Stomach smooth muscle (tissue), 2 donors: ENCODE data around the gene CD4.
A peak's percentile ranks its signal among the peaks of the same experiment; 100 is the strongest.

Experiments used
- H3K27ac ChIP-seq: one replicate; pipeline ENCODE4 v1.7.0; 2013; ENCODE audit warnings: mild to moderate bottlenecking, low read length, inconsistent platforms
- H3K27me3 ChIP-seq, 2 donors: one replicate each; pipeline ENCODE4 v1.7.0; 2013; ENCODE audit warnings: low read length in 2 of 2; ENCODE audit not compliant: insufficient read depth in 2 of 2, control insufficient read depth in 1 of 2
- H3K36me3 ChIP-seq, 2 donors: one replicate each; pipeline ENCODE4 v1.7.0; 2013; ENCODE audit warnings: low read length in 2 of 2; ENCODE audit not compliant: control insufficient read depth in 2 of 2, insufficient read depth in 2 of 2
- H3K4me1 ChIP-seq: one replicate; pipeline ENCODE4 v1.7.0; 2013; ENCODE audit warnings: low read length; ENCODE audit not compliant: control insufficient read depth, insufficient read depth
- H3K4me3 ChIP-seq, 2 donors: one replicate each; pipeline ENCODE4 v1.7.0; 2013; ENCODE audit warnings: low read length in 2 of 2
- H3K9ac ChIP-seq, 2 donors: one replicate each; pipeline ENCODE4 v1.7.0; 2013; ENCODE audit warnings: low read length in 2 of 2, mild to moderate bottlenecking in 1 of 2
- H3K9me3 ChIP-seq, 2 donors: one replicate each; pipeline ENCODE4 v1.7.0; 2013; ENCODE audit warnings: low read length in 2 of 2; ENCODE audit not compliant: control insufficient read depth in 2 of 2
- donor health status: healthy.
- donor health status: Pancreatic carcinoma.

Gene CD4

DNA sequence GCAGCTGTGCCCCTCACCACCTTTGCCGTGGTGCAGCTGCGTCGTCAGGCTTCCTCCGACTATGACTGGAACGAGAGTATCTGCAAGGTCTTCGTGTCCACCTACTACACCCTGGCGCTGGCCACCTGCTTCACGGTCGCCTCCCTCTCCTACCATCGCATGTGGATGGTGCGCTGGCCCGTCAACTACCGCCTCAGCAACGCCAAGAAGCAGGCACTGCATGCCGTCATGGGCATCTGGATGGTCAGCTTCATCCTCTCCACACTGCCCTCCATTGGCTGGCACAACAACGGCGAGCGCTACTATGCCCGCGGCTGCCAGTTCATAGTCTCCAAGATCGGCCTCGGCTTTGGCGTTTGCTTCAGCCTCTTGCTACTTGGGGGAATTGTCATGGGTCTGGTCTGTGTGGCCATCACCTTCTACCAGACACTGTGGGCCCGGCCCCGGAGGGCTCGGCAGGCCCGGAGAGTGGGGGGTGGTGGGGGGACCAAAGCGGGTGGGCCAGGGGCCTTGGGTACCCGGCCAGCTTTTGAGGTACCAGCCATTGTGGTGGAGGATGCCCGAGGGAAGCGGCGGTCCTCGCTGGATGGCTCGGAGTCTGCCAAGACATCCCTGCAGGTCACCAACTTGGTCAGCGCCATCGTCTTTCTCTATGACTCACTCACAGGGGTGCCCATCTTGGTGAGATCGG lies 34.9 kb downstream of the CD4 start:
- Histone ChIP-seq H3K9ac (no peak overlapping the region), H3K27me3 (peaks cover 0 to 16% of the 10 kb centered on the region in 2 donors), H3K4me1 (peaks cover 41% of the 10 kb centered on the region)

DNA sequence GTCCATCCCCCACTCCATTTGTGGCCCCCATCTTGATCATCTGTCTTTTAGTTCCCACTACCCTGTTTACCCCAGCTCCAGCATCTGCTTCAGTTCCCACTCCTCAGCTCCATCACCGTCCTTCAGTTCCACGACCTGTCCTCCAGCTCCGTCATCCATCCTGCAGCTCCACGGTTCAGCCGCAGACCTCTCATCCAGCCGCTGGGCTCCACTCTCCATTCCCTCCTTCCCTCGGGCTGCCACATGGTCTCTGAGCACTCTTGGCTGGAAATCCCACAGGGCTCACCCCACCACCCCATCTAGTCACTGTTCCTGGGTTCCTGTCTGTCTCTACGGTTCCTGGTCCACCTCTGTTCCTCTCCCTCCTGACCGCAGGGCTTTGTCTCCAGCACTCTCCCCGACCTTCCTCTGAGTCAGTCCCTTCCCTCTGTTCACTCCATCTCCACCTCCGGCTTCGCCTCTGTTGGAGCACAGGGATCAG lies 35.6 kb downstream of the CD4 start:
- Histone ChIP-seq H3K4me3 (peak overlapping the region in 1 of 2 donors; percentile 59), H3K9ac (peak overlapping the region; percentile 13 to 39), H3K4me1 (peaks cover 47% of the 10 kb centered on the region), H3K27ac (no peak overlapping the region), H3K27me3 (peaks cover 0 to 16% of the 10 kb centered on the region in 2 donors), H3K9me3 (no peaks in the 10 kb centered on the region), H3K36me3 (no peaks in the 10 kb centered on the region)

More for the DNA sequence above, 34.9 kb downstream of the CD4 start:
- H3K9me3 ChIP-seq, result no peaks in the 10 kb centered on the region
- no peaks in the 10 kb centered on the region for H3K36me3 ChIP-seq
- H3K4me3 ChIP-seq, result no peak overlapping the region
- no peak overlapping the region for H3K27ac ChIP-seq

DNA sequence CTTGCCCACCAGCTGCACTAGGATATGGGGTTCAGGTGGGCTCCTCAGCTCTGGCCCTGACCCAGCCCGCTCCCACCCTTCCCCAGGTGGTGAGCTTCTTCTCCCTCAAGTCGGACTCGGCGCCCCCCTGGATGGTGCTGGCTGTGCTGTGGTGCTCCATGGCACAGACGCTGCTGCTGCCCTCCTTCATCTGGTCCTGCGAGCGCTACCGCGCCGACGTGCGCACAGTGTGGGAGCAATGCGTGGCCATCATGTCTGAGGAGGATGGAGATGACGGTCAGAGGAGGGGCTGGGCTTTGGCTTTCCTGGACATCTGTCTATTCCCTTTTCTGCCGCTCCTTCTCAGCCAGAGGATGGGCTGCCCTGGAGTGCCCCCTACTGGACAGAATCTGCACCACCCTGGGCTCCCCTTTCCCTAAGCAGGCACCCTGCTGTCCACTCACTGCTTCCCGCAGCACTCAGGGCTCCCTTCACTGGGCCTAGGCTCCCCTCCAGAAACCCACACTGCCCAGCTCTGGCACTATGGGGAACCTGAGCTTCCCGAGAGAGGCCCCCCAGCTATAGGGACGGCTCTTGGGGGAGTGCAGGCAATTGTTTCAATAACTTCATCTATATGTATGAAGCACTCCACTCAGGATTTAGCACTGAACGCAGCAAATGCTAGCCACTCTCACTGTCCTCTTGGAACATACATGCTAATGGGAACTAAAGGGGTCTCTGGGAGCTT lies 36.2 kb downstream of the CD4 start:
- peak overlapping the region; percentile 13 to 39 for H3K9ac ChIP-seq
- peaks cover 0 to 16% of the 10 kb centered on the region in 2 donors for H3K27me3 ChIP-seq
- no peak overlapping the region for H3K27ac ChIP-seq
- H3K36me3 ChIP-seq, result peaks cover 0 to 2% of the 10 kb centered on the region in 2 donors
- no peaks in the 10 kb centered on the region for H3K9me3 ChIP-seq
- H3K4me3 ChIP-seq, result peak overlapping the region in 1 of 2 donors; percentile 59
- peaks cover 51% of the 10 kb centered on the region for H3K4me1 ChIP-seq

DNA sequence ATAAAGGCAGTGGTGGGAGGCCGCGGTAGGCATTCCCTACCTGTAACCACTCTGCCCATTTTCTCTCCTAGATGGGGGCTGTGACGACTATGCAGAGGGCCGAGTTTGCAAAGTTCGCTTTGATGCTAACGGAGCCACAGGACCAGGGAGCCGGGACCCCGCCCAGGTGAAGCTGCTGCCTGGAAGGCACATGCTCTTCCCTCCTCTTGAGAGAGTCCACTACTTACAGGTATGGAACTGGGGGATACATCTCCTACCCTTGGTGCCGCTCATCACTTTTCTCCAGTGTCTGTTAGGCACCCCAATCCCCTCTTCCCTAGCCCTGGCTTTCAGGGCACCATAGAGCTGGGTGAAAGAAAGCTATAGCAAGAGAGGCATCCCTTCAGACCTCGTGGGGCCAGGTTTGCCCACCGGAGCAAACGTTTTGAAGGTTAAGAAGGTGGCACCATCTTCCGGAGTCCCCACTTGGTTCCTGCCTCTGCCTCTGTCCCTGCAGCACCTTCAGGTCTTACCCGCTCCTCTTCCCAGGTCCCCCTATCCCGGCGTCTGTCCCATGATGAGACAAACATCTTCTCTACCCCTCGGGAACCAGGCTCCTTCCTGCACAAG lies 36.9 kb downstream of the CD4 start:
- H3K27ac ChIP-seq, result no peak overlapping the region
- peaks cover 0 to 5% of the 10 kb centered on the region in 2 donors for H3K36me3 ChIP-seq
- H3K27me3 ChIP-seq, result peaks cover 0 to 13% of the 10 kb centered on the region in 2 donors
- H3K4me1 ChIP-seq, result peaks cover 45% of the 10 kb centered on the region
- no peak overlapping the region for H3K4me3 ChIP-seq
- H3K9me3 ChIP-seq, result no peaks in the 10 kb centered on the region
- H3K9ac ChIP-seq, result no peak overlapping the region

DNA sequence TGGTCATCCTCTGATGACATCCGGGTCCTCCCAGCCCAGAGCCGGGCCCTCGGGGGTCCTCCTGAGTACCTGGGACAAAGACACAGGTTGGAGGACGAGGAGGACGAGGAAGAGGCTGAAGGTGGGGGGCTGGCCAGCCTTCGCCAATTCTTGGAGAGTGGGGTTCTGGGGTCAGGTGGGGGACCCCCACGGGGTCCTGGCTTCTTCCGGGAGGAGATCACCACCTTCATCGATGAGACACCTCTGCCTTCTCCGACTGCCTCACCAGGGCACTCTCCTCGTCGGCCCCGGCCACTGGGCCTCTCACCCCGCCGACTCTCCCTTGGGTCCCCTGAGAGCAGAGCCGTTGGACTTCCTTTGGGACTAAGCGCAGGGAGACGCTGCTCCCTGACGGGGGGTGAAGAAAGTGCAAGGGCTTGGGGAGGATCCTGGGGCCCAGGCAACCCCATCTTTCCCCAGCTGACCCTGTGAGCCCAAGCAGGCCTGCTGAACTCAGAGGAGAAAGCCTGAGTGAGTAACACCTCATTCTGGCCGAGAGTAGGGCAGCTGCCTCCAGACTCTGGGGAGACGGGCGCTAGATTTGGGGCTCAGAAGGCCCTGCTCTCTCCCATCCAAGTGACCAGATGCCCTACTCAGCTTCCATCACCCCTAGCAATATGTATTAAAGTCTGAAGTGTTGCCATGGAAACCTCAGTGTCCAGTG lies 37.6 kb downstream of the CD4 start:
- Histone ChIP-seq H3K4me1 (peaks cover 42% of the 10 kb centered on the region), H3K27me3 (peaks cover 0 to 12% of the 10 kb centered on the region in 2 donors), H3K27ac (peak overlapping the region; percentile 24), H3K9me3 (no peaks in the 10 kb centered on the region), H3K9ac (peak overlapping the region; percentile 13 to 62), H3K4me3 (peak overlapping the region in 1 of 2 donors; percentile 55), H3K36me3 (peaks cover 5 to 9% of the 10 kb centered on the region in 2 donors)

DNA sequence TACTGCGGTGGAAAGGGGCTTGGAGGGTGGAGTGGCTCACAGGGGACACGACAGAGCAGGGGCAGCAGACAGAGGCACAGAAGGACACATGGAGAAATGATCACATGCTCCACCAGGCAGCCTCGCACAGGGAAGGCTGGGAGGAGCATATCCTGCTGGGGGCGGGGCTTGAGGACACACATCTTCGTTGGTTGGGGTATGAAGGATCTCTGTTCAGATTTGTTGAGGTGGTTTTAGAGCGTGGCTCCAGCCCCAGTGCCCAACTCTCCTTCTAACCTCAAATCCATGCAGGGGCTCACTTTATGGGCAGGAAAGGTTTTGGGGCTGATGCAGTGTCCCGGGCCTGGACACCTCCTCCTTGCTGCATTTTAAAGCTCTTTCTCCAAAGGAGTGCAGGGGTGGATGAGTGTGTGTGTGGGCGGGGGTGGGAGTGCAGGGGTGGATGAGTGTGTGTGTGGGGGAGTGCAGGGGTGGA lies 38.1 kb downstream of the CD4 start:
- Histone ChIP-seq H3K9ac (peak overlapping the region; percentile 13 to 62), H3K27ac (peak overlapping the region; percentile 24), H3K36me3 (peaks cover 8 to 12% of the 10 kb centered on the region in 2 donors), H3K27me3 (peaks cover 0 to 7% of the 10 kb centered on the region in 2 donors), H3K4me1 (peaks cover 38% of the 10 kb centered on the region), H3K9me3 (no peaks in the 10 kb centered on the region), H3K4me3 (peak overlapping the region in 1 of 2 donors; percentile 55)

DNA sequence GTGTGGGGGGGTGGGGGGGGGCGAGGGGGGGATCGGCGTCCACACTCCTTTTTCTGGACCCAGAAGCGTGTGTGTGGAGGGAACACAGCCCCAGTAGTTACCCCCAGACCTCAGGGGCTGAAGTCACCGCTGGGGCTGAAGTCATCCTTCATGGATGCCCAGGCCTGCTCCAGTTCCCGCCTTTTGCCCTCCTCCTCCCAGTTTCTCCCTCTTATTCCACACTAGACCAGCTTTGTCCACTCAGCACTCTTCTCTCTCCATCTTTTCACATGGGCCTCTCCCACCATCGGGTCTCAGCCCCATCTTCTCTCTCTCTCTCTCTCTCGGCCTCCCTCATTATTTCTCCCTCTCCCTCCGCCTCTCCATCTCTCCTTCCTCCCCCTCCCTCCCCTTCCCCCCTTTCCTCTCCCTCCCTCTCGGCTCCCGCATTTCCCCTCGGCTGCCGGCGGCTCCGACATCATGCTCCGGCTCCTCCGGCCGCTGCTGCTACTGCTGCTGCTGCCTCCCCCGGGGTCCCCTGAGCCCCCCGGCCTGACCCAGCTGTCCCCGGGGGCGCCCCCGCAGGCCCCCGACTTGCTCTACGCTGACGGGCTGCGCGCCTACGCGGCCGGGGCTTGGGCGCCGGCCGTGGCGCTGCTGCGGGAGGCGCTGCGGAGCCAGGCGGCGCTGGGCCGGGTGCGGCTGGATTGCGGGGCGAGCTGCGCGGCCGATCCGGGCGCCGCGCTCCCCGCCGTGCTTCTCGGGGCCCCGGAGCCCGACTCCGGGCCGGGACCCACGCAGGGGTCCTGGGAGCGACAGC lies 38.9 kb downstream of the CD4 start, which contains the start of gene P3H3:
P3H3 (plus strand) TSS at position 426 of the 799 bp plus-strand sequence; CDS start at position 460, 34 bp downstream.
- H3K36me3 ChIP-seq, result peaks cover 8 to 12% of the 10 kb centered on the region in 2 donors
- peak within 1 kb of the TSS; percentile 85 to 89 for H3K4me3 ChIP-seq
- no peaks in the 10 kb centered on the region for H3K9me3 ChIP-seq
- peak within 1 kb of the TSS; percentile 67 for H3K27ac ChIP-seq
- peak within 1 kb of the TSS; percentile 75 to 79 for H3K9ac ChIP-seq
- H3K4me1 ChIP-seq, result peaks cover 35% of the 10 kb centered on the region
- peaks cover 0 to 3% of the 10 kb centered on the region in 2 donors for H3K27me3 ChIP-seq

DNA sequence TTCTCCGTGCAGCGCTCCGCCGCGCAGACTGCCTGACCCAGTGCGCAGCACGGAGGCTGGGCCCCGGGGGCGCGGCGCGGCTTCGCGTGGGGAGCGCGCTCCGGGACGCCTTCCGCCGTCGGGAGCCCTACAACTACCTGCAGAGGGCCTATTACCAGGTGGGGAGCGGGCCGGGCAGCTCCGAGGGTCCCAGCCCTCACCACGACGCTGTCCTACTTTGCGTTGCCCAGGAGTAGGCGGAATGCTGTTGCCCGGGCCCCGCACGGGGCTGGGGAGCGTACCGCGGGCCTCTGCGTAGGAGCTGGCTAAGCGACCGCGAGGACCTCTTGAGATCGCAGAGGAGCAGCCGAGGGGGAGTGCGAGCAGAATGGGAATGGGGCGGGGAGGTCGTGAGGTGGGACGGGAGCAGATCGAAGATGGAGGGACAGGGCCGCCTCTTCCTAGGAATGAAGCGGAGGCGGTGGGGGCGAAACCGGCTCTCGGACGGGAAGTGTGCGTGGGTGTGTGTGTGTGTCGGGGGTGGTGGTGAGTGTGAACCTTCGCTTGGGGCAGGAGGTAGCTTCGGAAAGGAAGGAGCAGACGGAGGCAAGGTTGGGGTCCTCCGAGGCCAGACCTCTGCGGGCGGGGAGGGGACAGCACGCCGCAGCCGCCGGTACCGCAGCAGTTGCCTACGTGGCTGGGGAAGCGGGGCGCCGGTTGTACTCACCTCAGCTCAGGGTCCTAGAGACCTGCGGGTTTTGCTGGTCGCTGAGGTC lies 39.6 kb downstream of the CD4 start:
- peaks cover 35% of the 10 kb centered on the region for H3K4me1 ChIP-seq
- H3K36me3 ChIP-seq, result peaks cover 12 to 19% of the 10 kb centered on the region in 2 donors
- H3K27ac ChIP-seq, result peak overlapping the region; percentile 67
- H3K27me3 ChIP-seq, result no peaks in the 10 kb centered on the region
- H3K9me3 ChIP-seq, result no peaks in the 10 kb centered on the region
- peak overlapping the region; percentile 85 to 89 for H3K4me3 ChIP-seq
- peak overlapping the region; percentile 75 to 79 for H3K9ac ChIP-seq

DNA sequence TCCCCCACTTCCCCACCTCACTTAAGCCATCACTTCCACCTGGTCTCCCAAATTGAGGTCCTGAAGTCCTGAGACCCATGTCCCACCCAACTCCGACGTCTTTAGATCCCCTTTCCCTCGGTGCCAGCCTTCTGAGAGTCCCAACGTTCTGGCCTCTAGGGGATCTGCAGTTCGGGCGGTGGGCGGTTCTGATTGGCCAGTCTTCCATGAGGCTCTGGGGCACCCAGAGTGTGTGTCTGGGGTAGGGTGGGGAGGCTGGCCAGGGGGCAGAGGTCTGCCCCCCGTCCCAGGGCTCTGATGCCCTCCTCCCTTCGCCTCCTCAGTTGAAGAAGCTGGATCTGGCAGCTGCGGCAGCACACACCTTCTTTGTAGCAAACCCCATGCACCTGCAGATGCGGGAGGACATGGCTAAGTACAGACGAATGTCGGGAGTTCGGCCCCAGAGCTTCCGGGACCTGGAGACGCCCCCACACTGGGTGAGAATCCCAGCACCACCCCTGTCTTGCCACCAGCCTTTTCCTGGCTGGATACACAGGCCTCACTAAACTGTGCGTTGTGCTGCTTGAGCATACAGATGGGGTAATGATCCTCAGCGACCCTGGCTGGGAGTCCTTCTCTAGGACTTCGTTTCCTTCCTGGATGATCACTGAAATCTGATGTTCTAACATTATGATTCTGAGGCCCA lies 40.4 kb downstream of the CD4 start:
- Histone ChIP-seq H3K36me3 (peaks cover 12 to 22% of the 10 kb centered on the region in 2 donors), H3K9ac (peak overlapping the region; percentile 75 to 79), H3K4me1 (peaks cover 34% of the 10 kb centered on the region), H3K9me3 (no peaks in the 10 kb centered on the region), H3K27ac (peak overlapping the region; percentile 67), H3K27me3 (no peaks in the 10 kb centered on the region), H3K4me3 (peak overlapping the region; percentile 85 to 89)
